ENCODE data around the gene SETD7.

The SETD7 gene

DNA sequence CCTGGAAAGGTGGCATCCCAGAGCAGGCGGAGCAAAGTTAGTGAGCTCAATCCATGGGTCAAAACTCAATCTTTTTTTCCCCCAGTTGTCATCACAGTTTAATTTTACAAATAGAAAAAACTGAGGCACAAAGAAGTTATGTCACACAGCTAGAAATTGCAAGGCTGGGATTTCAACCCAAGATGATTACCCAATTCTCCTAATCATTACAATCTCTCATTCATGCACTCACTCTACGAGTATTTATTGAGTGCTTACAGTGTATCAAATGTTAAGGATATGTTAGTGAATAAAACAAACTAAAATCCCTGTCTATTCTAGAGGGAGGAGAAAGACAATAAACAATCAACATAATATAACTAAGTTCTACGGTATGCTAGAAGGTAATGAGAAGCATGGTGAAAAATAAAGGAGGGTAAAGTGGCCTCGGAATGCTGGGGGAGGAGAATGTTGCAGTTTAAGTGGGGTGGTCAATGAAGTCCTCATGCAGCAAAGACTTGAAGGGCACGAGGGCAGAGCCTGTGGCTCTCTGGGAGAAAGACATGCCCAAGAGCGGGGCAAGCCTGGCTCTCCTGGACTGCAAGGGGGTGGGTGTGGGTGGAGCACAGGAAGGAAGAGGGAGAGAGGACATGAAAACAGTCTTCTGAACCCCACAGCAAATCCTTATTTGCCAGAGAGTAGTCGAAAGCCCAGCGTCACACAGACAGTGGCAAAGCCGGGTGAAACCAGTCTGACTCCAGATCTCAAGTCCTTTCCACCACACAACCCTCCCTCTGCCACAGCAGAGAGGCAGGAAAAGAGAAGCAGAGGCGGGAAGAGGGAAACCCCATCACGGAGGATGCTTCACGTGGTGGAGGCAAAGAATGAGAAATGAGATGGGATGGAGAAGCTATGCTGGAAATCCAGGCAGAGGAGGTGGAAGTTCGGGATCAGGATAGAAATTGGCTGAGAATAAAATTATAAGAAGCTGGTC is 53.8 kb downstream of the SETD7 start:
- no peaks in the 10 kb centered on the region for H3K9me3 ChIP-seq (replicated peaks; ENCODE audit: low read length)
- no peak overlapping the region for H3K4me2 ChIP-seq (ENCODE audit: low read length)
- peaks cover 11% of the 10 kb centered on the region for H3K36me3 ChIP-seq (ENCODE audit: insufficient read depth, low read length)
- no peaks in the 10 kb centered on the region for H3K27me3 ChIP-seq (ENCODE audit: control insufficient read depth, insufficient read depth, low read length)
- H3K9ac ChIP-seq (ENCODE audit: low read depth, low read length), result no peak overlapping the region
- H3K4me3 ChIP-seq (ENCODE audit: low read length), result no peak overlapping the region
- H3K4me1 ChIP-seq (ENCODE audit: control insufficient read depth, insufficient read depth, low read length), result no peaks in the 10 kb centered on the region

DNA sequence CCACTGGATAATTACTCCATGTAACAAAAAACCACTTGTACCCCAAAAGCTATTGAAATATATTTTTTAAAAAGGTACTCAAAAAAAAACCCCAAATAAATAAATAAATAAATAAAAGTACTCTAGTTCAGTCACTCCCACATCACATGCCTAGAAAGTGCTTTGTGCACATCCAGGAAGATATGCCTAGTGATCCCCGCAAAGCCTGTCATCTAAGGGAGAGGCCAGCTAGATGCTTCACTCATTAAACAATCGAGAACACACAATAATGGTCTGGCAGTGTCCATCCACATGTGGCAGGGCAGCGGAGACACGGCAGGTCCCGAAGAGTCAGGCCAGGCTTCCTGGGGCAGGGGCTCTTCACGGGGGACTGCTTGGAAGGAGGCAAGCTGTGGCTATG is 54.5 kb downstream of the SETD7 start:
- Histone ChIP-seq H3K4me3 (ENCODE audit: low read length) (no peak overlapping the region), H3K9ac (ENCODE audit: low read depth, low read length) (no peak overlapping the region), H3K4me2 (ENCODE audit: low read length) (no peak overlapping the region), H3K36me3 (ENCODE audit: insufficient read depth, low read length) (peaks cover 5% of the 10 kb centered on the region), H3K27me3 (ENCODE audit: control insufficient read depth, insufficient read depth, low read length) (no peaks in the 10 kb centered on the region), H3K4me1 (ENCODE audit: control insufficient read depth, insufficient read depth, low read length) (no peaks in the 10 kb centered on the region), H3K9me3 (replicated peaks; ENCODE audit: low read length) (no peaks in the 10 kb centered on the region)

DNA sequence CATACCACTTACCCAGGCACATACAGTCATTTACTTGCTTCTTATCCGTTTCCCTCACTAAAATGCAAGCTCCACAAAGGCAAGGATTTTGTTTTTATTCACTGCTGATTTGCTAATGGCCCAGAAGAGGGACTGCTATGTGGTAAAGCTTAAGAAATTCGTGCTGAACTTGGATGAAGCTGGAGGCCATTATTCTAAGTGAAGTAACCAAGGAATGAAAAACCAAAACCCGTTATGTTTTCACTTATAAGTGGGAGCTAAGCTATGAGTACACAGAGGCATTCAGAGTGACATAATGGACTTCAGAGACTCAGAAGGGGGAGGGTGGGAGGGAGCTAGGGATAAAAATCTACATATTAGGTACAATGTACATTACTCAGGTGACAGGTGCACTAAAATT is 54.9 kb downstream of the SETD7 start:
- H3K27me3 ChIP-seq (ENCODE audit: control insufficient read depth, insufficient read depth, low read length), result no peaks in the 10 kb centered on the region
- no peaks in the 10 kb centered on the region for H3K9me3 ChIP-seq (replicated peaks; ENCODE audit: low read length)
- H3K4me1 ChIP-seq (ENCODE audit: control insufficient read depth, insufficient read depth, low read length), result no peaks in the 10 kb centered on the region
- peaks cover 4% of the 10 kb centered on the region for H3K36me3 ChIP-seq (ENCODE audit: insufficient read depth, low read length)
- H3K9ac ChIP-seq (ENCODE audit: low read depth, low read length), result no peak overlapping the region
- H3K4me3 ChIP-seq (ENCODE audit: low read length), result no peak overlapping the region
- H3K4me2 ChIP-seq (ENCODE audit: low read length), result no peak overlapping the region

DNA sequence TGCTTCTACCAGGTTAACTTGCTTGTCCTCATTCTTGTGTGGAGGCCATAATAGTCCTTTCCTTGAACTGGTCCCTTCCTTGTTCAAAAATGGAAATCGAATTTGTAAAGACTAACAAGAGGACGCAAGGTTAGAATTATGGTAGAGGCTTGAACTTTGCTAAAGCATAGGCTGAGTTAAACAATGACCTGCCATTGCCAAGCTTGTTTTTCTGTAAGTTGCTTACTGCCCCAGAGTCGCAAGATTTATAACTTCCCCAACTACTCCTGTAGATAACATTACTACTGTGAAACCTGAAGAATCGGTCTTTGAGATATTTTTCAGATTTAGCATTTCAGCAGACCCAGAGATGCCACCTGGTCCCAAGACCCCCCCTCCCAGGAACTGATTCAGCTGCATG is 56.8 kb downstream of the SETD7 start:
- Histone ChIP-seq H3K9me3 (replicated peaks; ENCODE audit: low read length) (no peaks in the 10 kb centered on the region), H3K4me1 (ENCODE audit: control insufficient read depth, insufficient read depth, low read length) (no peaks in the 10 kb centered on the region), H3K36me3 (ENCODE audit: insufficient read depth, low read length) (peaks cover 2% of the 10 kb centered on the region), H3K9ac (ENCODE audit: low read depth, low read length) (no peak overlapping the region), H3K27me3 (ENCODE audit: control insufficient read depth, insufficient read depth, low read length) (no peaks in the 10 kb centered on the region), H3K4me3 (ENCODE audit: low read length) (no peak overlapping the region), H3K4me2 (ENCODE audit: low read length) (no peak overlapping the region)

DNA sequence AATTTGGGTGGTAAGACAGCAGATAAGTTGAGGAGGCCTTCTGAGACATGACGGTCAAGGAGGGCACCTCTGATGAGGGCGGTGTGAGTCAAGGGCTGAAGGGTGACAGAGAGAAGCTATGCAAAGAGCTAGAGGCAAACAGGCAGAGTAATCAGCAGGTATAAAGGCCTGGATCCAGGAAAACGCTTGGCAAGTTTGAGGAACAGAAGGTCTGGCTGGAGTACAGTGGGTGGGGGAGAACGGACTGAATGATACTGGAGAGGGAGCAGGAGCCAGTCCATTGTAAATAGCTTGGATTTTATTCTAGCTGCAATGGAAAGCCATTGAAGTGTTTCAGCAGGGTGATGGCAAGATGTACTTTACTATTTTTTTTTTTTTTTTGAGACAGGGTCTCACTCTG is 62.8 kb downstream of the SETD7 start:
- no peak overlapping the region for H3K4me3 ChIP-seq (ENCODE audit: low read length)
- H3K4me1 ChIP-seq (ENCODE audit: control insufficient read depth, insufficient read depth, low read length), result no peaks in the 10 kb centered on the region
- no peak overlapping the region for H3K4me2 ChIP-seq (ENCODE audit: low read length)
- H3K27me3 ChIP-seq (ENCODE audit: control insufficient read depth, insufficient read depth, low read length), result no peaks in the 10 kb centered on the region
- no peaks in the 10 kb centered on the region for H3K9me3 ChIP-seq (replicated peaks; ENCODE audit: low read length)
- no peaks in the 10 kb centered on the region for H3K36me3 ChIP-seq (ENCODE audit: insufficient read depth, low read length)
- H3K9ac ChIP-seq (ENCODE audit: low read depth, low read length), result no peak overlapping the region

DNA sequence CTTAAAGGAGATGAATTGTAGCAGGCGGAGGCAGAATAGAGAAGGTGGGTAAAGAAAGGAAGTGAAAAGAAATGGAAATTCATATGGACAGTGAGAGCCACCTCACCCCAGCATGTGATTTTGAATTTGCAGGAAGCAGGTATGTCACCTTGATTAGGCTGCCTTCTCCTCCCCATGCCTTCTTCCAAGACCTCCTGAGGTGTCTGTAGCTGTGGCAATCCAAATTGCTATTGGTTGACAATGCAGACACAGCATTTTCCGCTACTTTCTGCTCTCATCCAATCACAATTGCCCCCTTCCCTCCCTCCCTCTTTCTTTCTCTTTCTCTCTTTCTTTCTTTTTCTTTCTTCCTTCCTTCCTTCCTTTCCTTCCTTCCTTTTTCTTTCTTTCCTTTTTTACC is 63.6 kb downstream of the SETD7 start:
- no peaks in the 10 kb centered on the region for H3K9me3 ChIP-seq (replicated peaks; ENCODE audit: low read length)

DNA sequence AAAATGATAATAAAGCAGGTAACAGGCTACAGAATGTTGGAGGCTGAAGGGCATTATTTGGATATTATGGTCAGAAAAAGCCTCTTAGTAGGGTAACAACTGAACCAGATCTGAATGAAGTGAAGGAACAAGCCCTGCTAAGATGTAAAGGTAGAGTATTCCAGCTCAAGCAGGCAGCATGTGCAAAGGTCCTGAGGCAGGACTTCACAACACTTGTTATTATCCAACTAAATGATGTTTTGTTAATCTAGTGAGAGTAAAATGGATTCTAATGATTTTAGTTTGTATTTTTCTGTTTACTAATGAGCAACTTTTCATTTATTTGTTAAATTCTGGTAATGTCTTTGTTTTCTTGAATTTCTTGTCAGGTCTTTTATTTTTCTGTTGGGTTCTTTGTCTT is 66.4 kb downstream of the SETD7 start:
- Histone ChIP-seq H3K4me2 (ENCODE audit: low read length) (no peak overlapping the region), H3K9me3 (replicated peaks; ENCODE audit: low read length) (no peaks in the 10 kb centered on the region), H3K9ac (ENCODE audit: low read depth, low read length) (no peak overlapping the region), H3K4me3 (ENCODE audit: low read length) (no peak overlapping the region), H3K4me1 (ENCODE audit: control insufficient read depth, insufficient read depth, low read length) (peaks cover 11% of the 10 kb centered on the region), H3K36me3 (ENCODE audit: insufficient read depth, low read length) (no peaks in the 10 kb centered on the region), H3K27me3 (ENCODE audit: control insufficient read depth, insufficient read depth, low read length) (no peaks in the 10 kb centered on the region)

More for the DNA sequence above, 63.6 kb downstream of the SETD7 start:
- Histone ChIP-seq H3K36me3 (ENCODE audit: insufficient read depth, low read length) (no peaks in the 10 kb centered on the region), H3K4me3 (ENCODE audit: low read length) (no peak overlapping the region), H3K4me1 (ENCODE audit: control insufficient read depth, insufficient read depth, low read length) (peaks cover 3% of the 10 kb centered on the region), H3K9ac (ENCODE audit: low read depth, low read length) (no peak overlapping the region), H3K27me3 (ENCODE audit: control insufficient read depth, insufficient read depth, low read length) (no peaks in the 10 kb centered on the region), H3K4me2 (ENCODE audit: low read length) (no peak overlapping the region)

DNA sequence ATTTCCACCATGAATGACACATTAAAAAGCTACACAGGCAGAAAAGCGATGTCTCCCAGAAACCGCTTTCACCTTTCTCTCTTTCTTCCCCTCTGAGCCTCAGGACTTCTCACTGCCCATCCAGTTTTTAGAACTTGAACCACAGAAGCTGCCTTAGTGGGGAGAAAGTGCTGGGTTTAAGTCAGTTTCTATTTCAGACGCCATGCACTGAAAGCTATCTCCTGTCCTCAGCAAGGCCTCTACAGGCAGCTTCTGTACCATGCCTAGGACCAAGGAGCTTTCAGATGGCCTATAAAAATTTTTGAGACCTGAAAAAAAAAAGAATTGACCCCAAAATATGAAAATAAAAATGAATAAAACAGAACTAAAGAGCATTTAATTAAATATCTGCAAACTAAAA is 67.6 kb downstream of the SETD7 start:
- Histone ChIP-seq H3K36me3 (ENCODE audit: insufficient read depth, low read length) (no peaks in the 10 kb centered on the region), H3K4me2 (ENCODE audit: low read length) (no peak overlapping the region), H3K9me3 (replicated peaks; ENCODE audit: low read length) (no peaks in the 10 kb centered on the region), H3K9ac (ENCODE audit: low read depth, low read length) (no peak overlapping the region), H3K27me3 (ENCODE audit: control insufficient read depth, insufficient read depth, low read length) (no peaks in the 10 kb centered on the region), H3K4me1 (ENCODE audit: control insufficient read depth, insufficient read depth, low read length) (peaks cover 11% of the 10 kb centered on the region), H3K4me3 (ENCODE audit: low read length) (no peak overlapping the region)

DNA sequence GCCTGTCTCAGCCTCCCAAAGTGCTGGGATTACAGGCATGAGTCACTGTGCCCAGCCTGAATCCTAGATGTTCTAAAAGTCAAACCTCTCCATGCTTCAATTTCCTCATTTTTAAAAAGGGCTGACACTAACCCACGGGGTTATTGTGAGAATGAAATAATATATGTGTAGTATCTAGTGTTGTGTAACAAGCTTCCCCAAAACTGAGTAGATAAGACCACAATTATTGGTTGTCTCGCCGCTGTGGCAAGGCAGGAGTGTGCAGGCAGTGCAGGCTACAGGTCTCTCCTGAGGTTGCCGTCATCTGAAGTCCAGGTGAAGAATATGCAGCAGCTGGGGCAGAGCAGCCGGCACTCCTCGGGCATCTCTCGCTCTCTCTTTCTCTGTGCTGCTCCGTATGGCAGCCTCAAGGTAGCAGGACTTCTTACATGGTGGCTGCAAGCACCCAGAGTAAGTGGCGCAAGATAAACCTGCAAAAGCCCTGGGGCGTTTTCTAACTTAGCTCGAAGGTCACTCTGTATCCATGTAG is 71.2 kb downstream of the SETD7 start:
- Histone ChIP-seq H3K4me1 (ENCODE audit: control insufficient read depth, insufficient read depth, low read length) (peaks cover 11% of the 10 kb centered on the region), H3K9me3 (replicated peaks; ENCODE audit: low read length) (no peaks in the 10 kb centered on the region)

DNA sequence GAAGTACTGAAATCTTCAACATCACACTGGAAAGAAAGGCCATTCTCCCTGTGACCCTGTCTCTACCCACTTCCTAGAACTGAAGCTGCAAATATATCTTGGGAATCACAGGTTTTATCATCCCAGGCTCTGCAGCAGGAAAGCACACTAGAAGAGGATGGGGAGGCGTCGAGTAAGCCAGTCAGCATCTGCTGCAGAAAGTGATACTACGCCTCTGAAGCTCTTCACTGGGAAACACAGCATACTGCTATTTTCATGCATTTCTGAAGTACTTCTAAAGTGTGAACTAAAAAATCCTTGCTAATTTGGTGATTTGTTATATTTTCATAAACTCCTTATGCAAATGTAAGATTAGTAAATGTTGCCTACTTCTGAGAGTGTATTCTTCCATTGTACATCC is 73.0 kb downstream of the SETD7 start:
- Histone ChIP-seq H3K36me3 (ENCODE audit: insufficient read depth, low read length) (no peaks in the 10 kb centered on the region), H3K9me3 (replicated peaks; ENCODE audit: low read length) (no peaks in the 10 kb centered on the region), H3K4me2 (ENCODE audit: low read length) (no peak overlapping the region), H3K27me3 (ENCODE audit: control insufficient read depth, insufficient read depth, low read length) (no peaks in the 10 kb centered on the region), H3K4me3 (ENCODE audit: low read length) (no peak overlapping the region), H3K9ac (ENCODE audit: low read depth, low read length) (no peak overlapping the region), H3K4me1 (ENCODE audit: control insufficient read depth, insufficient read depth, low read length) (peaks cover 11% of the 10 kb centered on the region)

More for the DNA sequence above, 71.2 kb downstream of the SETD7 start:
- no peak overlapping the region for H3K4me2 ChIP-seq (ENCODE audit: low read length)
- no peak overlapping the region for H3K9ac ChIP-seq (ENCODE audit: low read depth, low read length)
- no peak overlapping the region for H3K4me3 ChIP-seq (ENCODE audit: low read length)
- H3K36me3 ChIP-seq (ENCODE audit: insufficient read depth, low read length), result no peaks in the 10 kb centered on the region
- H3K27me3 ChIP-seq (ENCODE audit: control insufficient read depth, insufficient read depth, low read length), result no peaks in the 10 kb centered on the region

DNA sequence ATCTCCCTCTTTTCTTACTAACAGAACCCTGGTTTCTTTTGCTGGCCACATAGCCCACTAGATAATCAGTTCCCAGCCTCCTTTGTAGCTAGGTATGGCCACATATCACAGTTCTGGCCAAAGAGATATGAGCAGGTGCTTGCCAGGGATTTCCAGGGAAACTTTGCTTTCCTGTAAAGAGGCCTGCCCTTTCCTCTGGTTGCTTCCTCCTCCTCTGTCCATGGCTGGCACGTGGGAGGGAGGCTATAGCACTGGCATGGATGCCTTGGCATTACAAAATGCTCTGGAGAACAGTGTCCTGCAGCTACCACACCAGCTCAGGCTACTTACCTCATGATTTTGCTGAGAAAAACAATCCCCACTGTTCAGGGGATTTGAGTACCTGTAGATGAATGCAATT is 74.6 kb downstream of the SETD7 start:
- no peaks in the 10 kb centered on the region for H3K27me3 ChIP-seq (ENCODE audit: control insufficient read depth, insufficient read depth, low read length)
- no peaks in the 10 kb centered on the region for H3K9me3 ChIP-seq (replicated peaks; ENCODE audit: low read length)
- H3K4me1 ChIP-seq (ENCODE audit: control insufficient read depth, insufficient read depth, low read length), result no peaks in the 10 kb centered on the region
- no peak overlapping the region for H3K9ac ChIP-seq (ENCODE audit: low read depth, low read length)
- H3K4me2 ChIP-seq (ENCODE audit: low read length), result no peak overlapping the region
- no peaks in the 10 kb centered on the region for H3K36me3 ChIP-seq (ENCODE audit: insufficient read depth, low read length)
- no peak overlapping the region for H3K4me3 ChIP-seq (ENCODE audit: low read length)

DNA sequence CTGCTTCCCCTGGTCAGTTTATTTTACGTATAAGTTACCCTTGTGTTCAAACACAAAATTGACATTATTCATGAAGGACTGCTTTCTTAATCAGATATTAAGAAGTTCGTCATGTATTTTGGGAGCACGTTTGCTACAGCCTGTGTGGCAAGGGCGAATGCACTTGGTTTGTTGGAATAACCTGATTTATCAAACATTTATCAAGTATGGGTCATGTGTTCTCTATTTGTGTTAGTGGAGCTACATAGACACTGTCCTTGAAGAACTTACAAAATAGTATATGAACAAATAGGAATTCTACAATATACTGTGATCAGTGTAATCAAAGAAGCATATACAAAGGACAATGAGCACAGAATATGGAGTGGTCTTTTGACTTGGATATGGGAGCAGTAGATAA is 79.7 kb downstream of the SETD7 start:
- no peaks in the 10 kb centered on the region for H3K4me1 ChIP-seq (ENCODE audit: control insufficient read depth, insufficient read depth, low read length)
- no peaks in the 10 kb centered on the region for H3K9me3 ChIP-seq (replicated peaks; ENCODE audit: low read length)
- H3K4me2 ChIP-seq (ENCODE audit: low read length), result no peak overlapping the region
- no peak overlapping the region for H3K9ac ChIP-seq (ENCODE audit: low read depth, low read length)
- no peaks in the 10 kb centered on the region for H3K27me3 ChIP-seq (ENCODE audit: control insufficient read depth, insufficient read depth, low read length)
- H3K36me3 ChIP-seq (ENCODE audit: insufficient read depth, low read length), result peaks cover 11% of the 10 kb centered on the region
- H3K4me3 ChIP-seq (ENCODE audit: low read length), result no peak overlapping the region
